ENCODE results near the gene NFKB2.
A peak's percentile ranks its signal among the peaks of the same experiment; 100 is the strongest.

NFKB2 gene

DNA sequence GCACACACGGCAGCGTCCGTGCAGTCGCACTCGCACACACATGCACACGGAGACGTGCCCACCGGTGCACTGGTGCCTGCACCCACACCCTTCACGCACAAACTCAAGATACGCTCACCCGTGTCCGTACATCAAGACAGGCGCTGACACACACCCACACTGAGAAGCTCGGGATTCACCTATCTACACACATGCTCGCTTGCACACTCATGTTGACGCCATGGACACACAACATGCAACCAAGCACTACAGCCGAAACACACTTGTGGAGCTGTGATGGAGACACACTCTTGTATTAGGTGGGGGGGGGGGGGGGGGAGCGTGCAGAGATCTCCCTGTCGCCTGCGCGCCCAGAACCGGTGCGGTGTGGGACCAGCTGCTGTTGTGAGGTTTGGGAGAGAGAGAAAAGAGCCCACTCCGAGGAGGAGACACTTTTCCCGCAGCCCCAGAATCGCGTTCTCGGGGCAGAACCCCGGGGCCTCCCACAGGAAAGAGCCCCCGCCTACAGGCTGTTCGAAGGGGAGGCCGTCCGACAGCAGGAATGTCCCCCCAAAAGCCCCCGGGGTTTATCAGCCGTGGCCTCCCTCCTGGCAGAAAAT, 605 bp upstream of the NFKB2 start:
- peak; percentile 58 for DNase-seq (ENCODE audit: low read depth)

DNA sequence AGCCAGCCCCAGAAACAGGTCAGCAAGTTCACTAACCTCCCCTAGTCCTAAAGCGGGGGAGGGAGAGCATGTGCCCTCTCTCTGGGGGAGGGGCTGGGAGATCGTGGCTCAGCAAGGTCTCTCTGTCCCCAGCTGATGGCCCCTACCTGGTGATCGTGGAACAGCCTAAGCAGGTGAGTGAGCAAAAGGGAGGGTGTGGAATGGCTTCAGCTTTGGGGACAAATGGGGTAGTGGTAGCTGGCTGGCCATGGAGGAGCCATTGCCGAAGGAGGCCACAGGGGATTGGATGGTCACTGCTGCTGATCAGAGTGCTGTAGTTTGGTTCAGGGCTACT, 779 bp downstream of the NFKB2 start:
- no peak for DNase-seq (ENCODE audit: low read depth)

DNA sequence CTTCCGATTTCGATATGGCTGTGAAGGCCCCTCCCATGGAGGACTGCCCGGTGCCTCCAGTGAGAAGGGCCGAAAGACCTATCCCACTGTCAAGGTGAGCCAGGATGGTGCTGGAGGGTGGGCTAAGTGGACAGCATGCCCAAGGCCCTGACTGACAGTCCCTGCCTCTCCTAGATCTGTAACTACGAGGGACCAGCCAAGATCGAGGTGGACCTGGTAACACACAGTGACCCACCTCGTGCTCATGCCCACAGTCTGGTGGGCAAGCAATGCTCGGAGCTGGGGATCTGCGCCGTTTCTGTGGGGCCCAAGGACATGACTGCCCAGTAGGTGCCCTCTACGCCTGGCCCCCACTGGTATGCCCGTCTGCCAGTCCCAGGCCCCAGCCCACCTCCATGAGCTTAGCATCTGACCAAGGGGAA, 1.2 kb downstream of the NFKB2 start:
- DNase-seq (ENCODE audit: low read depth): no peak

DNA sequence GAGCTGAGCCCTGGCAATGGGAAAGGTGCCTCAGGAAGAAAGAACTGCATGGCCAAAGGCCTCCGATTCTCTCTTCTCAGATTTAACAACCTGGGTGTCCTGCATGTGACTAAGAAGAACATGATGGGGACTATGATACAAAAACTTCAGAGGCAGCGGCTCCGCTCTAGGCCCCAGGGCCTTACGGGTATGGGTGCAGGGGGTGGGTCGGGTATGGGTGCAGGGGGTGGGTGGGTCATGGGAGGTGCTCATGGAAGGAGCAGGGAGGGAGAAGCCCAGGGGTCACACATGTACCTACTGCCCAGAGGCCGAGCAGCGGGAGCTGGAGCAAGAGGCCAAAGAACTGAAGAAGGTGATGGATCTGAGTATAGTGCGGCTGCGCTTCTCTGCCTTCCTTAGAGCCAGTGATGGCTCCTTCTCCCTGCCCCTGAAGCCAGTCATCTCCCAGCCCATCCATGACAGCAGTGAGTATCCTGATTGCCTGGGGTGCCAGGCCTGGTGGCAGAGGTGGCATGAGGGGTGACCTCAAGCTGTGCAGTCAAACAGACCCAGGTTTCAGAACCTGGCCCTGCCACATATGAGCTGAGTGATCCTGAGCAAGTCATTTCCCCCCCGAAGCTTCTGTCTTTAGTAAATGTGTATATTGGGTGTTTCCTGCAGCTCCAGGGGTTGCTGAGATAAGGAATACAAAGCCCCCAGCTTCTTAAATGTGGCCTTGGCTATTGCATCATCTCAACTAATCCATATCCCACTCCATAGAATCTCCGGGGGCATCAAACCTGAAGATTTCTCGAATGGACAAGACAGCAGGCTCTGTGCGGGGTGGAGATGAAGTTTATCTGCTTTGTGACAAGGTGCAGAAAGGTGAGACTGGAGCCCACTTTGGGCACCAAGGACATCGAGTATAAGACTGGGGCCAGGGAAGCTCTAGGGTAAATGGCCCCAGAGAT, 2.0 kb downstream of the NFKB2 start:
- no peak for DNase-seq (ENCODE audit: low read depth)

DNA sequence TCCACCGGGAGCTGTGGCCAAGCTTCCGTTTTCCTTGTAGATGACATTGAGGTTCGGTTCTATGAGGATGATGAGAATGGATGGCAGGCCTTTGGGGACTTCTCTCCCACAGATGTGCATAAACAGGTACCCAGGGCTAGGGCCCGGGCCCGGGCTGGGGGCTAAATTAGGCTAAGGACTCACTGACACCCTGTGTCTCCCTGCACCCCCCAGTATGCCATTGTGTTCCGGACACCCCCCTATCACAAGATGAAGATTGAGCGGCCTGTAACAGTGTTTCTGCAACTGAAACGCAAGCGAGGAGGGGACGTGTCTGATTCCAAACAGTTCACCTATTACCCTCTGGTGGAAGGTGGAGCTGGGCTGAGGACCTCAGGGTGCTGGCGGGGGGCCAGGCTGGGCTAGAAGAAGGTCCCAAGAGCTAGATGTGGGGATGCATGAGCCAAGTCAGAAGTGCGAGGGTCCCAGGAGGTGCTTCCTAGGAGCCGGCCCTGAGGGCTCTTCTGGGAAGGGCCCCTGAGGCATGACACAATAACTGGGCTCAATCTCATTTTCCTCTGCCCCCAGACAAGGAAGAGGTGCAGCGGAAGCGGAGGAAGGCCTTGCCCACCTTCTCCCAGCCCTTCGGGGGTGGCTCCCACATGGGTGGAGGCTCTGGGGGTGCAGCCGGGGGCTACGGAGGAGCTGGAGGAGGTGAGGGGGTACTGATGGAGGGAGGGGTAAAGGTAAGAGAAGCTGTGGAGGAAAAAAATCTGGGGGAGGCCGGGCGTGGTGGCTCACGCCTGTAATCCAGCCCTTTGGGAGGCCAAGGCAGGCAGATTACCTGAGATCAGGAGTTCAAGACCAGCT, 2.9 kb downstream of the NFKB2 start:
- no peak for DNase-seq (ENCODE audit: low read depth)

DNA sequence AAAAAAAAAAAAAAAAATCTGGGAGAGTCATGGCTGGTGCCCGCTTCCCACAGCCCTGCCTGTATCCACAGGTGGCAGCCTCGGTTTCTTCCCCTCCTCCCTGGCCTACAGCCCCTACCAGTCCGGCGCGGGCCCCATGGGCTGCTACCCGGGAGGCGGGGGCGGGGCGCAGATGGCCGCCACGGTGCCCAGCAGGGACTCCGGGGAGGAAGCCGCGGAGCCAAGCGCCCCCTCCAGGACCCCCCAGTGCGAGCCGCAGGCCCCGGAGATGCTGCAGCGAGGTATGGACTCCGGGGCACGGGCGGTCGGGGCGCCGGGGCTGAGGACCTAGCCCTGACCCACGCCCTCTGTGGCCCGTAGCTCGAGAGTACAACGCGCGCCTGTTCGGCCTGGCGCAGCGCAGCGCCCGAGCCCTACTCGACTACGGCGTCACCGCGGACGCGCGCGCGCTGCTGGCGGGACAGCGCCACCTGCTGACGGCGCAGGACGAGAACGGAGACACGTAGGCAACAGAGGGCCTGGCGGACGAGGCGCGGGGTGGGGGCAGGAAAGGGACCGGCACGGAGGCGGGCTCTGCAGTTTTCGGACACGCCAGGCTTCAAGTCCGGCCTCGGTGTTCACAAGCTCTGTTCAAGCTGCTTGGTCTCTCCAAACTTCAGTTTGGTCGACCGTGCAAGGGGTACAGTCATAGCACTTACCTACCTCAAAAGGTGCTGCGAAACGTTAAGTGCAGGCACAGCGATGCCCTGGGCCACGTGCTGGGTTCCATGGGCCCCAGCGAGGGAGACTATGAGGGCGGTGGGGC, 3.9 kb downstream of the NFKB2 start:
- peak; percentile 80 for DNase-seq (ENCODE audit: low read depth)

DNA sequence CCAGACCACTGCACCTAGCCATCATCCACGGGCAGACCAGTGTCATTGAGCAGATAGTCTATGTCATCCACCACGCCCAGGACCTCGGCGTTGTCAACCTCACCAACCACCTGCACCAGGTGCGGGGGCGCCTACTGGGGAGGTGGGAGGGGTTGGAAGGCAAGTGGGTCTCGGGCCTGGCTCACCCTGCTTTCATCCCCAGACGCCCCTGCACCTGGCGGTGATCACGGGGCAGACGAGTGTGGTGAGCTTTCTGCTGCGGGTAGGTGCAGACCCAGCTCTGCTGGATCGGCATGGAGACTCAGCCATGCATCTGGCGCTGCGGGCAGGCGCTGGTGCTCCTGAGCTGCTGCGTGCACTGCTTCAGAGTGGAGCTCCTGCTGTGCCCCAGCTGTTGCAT, 4.6 kb downstream of the NFKB2 start:
- no peak for DNase-seq (ENCODE audit: low read depth)

DNA sequence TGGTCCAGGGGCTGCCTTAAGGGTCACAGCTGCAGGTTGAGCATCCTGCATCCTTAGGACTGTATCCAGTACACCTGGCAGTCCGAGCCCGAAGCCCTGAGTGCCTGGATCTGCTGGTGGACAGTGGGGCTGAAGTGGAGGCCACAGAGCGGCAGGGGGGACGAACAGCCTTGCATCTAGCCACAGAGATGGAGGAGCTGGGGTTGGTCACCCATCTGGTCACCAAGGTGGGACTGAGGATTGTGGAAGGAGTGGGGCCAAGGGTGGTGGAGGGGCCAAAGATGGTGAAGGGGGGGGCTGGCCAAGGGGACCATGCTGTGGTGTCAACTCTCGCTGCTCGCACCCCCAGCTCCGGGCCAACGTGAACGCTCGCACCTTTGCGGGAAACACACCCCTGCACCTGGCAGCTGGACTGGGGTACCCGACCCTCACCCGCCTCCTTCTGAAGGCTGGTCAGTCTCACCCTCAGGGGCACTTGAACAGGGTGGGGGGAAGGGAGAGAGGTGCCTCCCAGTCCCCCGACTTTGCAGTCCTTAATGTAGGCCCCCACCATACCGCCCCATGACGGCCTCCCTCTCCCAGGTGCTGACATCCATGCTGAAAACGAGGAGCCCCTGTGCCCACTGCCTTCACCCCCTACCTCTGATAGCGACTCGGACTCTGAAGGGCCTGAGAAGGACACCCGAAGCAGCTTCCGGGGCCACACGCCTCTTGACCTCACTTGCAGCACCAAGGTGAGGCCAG, 5.3 kb downstream of the NFKB2 start:
- DNase-seq (ENCODE audit: low read depth): no peak

DNA sequence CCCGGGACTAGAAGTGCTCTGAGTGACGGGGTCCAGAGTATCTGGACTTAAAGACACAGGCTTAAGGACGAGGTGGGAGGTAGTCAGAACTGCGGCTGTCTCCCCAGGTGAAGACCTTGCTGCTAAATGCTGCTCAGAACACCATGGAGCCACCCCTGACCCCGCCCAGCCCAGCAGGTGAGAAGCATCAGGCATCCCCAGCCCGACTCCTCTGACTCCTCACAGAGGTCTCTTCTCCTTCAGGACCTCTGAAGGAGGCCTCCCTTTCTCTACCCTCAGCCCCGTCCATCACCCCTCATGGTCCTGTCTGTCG, 5.8 kb downstream of the NFKB2 start:
- DNase-seq (ENCODE audit: low read depth): no peak

DNA sequence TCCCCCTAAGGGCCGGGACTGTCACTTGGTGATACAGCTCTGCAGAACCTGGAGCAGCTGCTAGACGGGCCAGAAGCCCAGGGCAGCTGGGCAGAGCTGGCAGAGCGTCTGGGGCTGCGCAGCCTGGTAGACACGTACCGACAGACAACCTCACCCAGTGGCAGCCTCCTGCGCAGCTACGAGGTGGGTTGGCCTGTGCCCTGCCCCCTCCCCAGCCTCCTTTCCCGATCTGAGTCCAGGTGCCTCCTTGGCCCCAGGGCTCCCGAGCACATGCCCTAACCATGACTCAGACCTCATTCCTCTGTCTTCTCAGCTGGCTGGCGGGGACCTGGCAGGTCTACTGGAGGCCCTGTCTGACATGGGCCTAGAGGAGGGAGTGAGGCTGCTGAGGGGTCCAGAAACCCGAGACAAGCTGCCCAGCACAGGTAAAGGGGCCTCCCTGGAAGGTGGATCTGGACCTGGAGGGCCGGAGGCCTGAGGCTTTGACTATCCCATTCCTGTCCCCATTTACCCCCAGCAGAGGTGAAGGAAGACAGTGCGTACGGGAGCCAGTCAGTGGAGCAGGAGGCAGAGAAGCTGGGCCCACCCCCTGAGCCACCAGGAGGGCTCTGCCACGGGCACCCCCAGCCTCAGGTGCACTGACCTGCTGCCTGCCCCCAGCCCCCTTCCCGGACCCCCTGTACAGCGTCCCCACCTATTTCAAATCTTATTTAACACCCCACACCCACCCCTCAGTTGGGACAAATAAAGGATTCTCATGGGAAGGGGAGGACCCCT, 6.4 kb downstream of the NFKB2 start:
- no peak for DNase-seq (ENCODE audit: low read depth)

DNA sequence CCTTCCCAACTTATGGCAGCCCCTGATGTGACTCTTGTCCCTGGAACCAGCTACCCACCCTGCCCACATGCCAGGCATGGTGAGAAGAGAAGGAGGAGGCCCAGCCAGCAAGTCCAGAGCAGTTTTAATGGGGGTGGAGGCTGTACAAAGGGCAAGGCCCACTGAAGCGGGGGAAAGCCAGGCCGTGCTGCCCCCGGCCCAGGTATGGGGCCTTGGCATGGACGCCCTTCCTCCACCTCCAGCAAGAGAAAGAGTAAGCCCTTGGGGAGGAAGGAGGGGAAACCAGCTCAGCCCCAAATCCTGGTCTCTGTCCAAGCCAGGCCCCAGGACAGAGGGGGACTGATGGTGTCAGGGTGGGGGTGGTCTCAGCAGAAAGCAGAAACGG, 7.0 kb downstream of the NFKB2 start:
- DNase-seq (ENCODE audit: low read depth): no peak

DNA sequence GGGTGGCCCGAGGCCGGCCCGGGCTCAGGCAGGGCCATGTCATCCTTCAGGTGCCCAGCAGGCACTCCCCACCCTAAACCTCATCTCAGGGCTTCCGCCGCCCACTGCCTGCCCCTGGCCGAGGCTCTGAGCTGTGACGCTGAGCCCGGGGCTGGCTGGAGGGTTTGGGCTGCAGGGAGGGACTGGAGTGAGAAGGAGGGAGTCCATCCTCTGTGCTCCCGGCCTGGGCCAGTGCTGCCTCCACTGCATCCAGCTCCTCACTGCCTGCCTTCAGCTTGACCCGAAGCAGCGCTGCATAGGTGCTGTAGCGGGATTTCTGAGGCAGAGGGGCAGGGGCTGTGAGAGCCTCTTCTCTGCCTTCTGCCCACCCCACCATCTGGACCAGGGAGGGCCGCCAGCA, 7.6 kb downstream of the NFKB2 start:
- no peak for DNase-seq (ENCODE audit: low read depth)

DNA sequence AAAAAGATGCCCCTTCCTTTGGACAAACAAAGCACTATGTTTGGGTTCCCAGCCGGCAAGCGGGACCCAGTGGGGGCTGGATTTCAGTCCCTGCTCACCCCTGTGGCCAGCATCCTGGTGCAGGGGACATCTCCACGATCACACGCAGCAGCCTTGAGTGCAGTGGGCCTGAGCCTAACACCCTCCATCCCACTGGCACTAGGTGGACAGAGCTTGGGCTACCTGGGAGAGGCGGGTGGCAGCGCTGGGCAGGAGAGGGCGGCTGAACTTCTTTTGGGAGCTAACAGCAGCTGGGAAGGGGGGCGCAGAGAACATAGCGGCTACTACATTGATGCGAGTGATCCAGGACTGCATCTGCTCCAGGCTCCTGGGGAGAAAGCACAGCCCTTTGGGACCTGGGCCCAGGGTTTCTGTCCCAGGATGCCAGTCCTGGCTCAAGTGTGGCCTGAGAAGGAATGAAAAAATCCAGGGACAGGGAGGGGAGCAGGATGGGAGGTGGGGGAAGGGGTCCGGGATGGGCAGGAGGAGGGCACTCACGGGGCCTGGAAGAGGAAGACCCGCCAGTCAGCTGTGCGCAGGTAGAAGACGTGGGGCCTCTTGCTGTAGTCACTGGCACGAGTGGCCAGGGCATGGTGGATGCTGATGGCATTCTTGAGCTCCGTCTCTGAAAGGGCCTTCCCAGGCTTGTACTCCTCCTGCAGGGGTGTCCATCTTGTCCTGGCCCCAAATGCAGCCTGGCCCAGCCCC, 9.0 kb downstream of the NFKB2 start:
- DNase-seq (ENCODE audit: low read depth): no peak

DNA sequence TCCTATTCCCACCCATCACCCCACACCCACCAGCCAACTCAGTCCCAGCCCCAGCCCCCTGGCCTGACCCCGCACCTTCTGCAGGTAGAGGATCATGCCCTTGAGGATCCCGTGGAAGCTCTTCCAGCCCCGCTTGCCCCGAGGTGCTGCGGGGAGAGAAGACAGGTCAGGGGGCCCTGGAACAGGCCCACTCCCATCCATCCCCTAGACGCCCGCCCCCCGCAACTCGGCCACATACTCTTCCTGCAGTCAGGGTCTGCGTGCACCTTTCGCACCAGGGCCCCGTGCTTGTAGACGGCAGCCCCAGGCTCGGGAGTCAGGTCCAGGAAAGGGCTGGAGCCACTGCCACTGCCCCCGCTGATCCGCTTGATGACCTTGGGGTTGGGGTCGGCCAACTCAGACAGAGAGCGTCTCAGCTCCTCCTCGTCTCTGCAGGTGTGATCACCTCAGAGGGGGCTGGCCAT, 9.6 kb downstream of the NFKB2 start:
- DNase-seq (ENCODE audit: low read depth): no peak

DNA sequence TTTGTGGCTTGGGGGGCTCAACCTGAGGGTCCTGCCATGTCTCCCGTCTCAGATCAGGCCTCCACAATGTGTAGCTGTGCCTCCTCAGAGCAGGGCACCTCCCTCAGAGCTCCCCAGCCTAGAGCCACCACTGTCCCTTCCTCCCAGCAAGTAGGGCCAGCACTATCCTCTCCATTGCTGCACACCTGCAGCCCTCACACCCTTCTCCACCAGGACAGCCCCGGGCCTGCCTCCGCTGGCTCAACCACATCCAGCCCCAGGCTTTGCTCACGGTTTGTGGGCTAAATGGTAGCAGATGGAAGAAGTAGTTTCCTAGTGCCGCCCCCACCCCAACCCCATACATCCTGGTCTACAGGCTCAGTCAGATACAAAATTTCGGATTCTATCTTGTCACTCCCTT, 10.1 kb downstream of the NFKB2 start:
- no peak for DNase-seq (ENCODE audit: low read depth)

DNA sequence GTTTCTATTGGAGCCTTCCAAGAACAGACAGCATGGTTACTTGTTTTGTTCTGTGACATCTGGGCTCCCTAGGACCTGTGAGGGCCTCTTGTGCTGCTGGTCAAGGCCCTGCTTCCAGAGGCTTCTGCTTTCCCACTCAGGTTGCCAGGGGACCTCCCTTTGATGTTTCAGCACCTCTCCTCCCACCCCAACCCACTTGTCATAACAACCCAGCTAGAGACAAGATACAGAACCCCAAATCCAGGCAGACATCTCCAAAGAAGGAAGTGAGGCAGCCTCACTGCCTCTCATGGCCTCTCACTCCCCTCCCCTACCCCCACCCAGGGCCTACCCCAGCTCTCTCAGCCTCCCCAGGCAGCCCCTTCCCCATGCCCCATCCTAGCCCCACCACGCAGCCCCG, 11.3 kb downstream of the NFKB2 start:
- DNase-seq (ENCODE audit: low read depth): no peak

DNA sequence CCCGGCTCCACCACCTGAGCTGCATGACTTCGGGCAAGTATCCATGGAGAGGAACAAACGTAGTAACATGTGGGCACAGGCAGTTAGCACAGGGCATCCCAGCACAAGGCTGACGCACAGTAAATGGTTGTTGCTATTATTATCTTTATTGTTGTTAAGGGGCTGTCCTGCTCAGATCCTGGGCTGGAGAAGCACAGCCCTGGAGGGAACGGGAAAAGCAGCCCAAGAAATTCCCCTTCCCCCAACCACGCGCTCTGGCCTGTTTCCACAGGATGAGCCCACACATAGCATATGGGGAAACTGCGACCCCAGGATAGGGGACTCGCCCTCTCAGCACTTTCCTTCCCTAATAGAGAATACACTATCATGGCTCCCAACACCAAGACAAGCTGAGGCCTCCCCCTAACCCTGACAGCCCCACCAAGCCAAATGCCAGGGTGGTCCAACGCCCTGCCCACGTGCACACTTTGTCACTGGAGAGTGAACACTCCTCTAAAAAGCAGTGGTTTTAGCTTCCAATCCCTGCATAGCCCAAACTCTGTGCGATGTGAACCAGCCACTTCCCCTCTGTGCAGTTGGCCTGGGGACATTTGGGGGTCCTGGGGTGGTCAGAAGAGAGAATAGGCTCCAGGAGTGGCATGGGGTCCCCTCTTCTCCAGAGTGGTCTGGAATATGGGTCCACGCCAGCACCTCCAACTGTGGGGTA, 12.1 kb downstream of the NFKB2 start:
- DNase-seq (ENCODE audit: low read depth): no peak

DNA sequence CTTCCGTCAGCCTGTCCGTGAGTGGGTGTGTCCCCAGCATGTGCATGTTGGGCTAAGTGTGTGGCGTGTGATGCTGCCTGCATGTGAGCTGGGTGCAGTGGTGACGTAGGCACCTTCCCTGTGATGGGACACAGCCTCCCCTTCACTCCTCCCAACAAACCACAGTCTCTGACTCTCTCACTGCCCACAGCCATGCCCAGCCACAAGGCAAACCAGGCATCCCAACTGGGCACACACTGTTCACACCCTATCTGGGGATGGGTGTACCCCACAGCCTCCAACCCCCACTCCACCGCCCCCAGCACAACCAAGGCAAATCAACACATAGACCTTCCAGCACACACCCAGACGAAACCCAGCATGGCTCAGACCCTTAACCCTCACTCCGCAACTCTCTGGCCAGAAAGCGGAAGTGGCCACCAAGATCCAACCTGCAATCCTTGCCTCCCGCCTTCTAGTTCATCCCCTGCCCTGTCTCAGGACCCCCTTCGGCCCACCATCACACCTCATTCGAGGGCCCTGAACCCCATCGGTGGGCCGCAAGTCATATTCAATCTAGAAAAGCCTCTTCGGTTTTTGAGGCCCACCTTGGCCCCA, 12.7 kb downstream of the NFKB2 start:
- DNase-seq (ENCODE audit: low read depth): no peak
